Activated T-cell treated with anti-CD3 and anti-CD28 coated beads, Interleukin-2, amount 50 U/mL, for 24 hours (primary cell): ENCODE measurements around the gene NLN.
"Not testable (repeated sequence)": the region's sequence is repeated elsewhere in the genome, so short reads cannot be mapped to it uniquely, and the experiment has no call there.

Experiments used
- DNase-seq: peaks from one replicate; pipeline ENCODE4 v3.0.0-alpha.2; 2020
- H3K27ac Mint-ChIP-seq: 2 replicates; pipeline ENCODE4 v1.8.0; 2020; ENCODE audit warnings: mild to moderate bottlenecking, mixed read lengths
- H3K27me3 Mint-ChIP-seq: 2 replicates; pipeline ENCODE4 v1.8.0; 2020; ENCODE audit warnings: mixed read lengths
- H3K36me3 Mint-ChIP-seq: 2 replicates; pipeline ENCODE4 v1.8.0; 2020; ENCODE audit warnings: low read depth, mixed read lengths
- H3K4me1 Mint-ChIP-seq: 2 replicates; pipeline ENCODE4 v1.8.0; 2020; ENCODE audit warnings: low read depth, mixed read lengths
- H3K4me3 Mint-ChIP-seq: 2 replicates; pipeline ENCODE4 v1.8.0; 2020; ENCODE audit warnings: mild to moderate bottlenecking, moderate library complexity, mixed read lengths
- H3K9me3 Mint-ChIP-seq: 2 replicates; pipeline ENCODE4 v1.8.0; 2020; ENCODE audit warnings: mixed read lengths

The NLN gene

DNA sequence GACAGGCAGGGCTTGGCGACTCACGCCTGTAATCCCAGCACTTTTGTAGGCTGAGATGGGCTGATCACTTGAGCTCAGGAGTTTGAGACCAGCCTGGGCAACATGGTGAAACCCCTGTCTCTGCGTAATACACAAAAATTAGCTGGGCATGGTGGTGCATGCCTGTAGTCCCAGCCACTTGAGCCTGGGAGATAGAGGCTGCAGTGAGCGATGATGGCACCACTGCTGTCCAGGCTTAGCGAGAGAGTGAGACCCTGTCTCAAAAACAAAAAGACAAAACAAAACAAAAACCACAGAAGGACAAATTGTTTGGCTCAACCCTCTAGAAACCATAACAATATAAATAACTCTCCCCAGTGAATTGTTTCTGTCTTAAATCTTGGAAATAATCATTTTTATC lies 111.8 kb downstream of the NLN start:
- Mint-ChIP-seq H3K4me3 (no peak overlapping the region), H3K4me1 (no peaks in the 10 kb centered on the region), H3K36me3 (no peaks in the 10 kb centered on the region), H3K27me3 (no peaks in the 10 kb centered on the region), H3K9me3 (no peaks in the 10 kb centered on the region), H3K27ac (no peak overlapping the region)
- DNase-seq = no peak

DNA sequence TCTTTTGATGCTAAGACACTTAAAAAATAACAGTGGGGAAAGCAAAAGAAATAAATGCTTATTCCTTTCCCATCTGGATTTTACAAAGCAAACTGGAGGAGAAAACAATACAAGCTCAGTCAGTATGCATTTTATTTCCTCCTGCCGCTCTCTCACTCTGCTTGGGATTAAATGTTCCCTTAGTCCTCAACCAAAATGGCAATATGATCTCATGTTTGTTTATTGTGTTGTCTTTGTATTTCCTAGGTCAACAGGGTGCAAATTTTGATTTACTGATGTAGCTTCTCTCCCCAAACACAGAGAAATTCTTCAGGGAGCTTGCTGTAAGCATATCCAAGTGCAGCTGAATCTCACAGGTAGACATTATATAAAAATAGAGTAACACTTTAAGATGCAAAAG lies 112.3 kb downstream of the NLN start:
- Mint-ChIP-seq H3K4me3 (no peak overlapping the region), H3K27me3 (no peaks in the 10 kb centered on the region), H3K36me3 (no peaks in the 10 kb centered on the region), H3K27ac (no peak overlapping the region), H3K4me1 (no peaks in the 10 kb centered on the region), H3K9me3 (no peaks in the 10 kb centered on the region)
- no peak for DNase-seq

DNA sequence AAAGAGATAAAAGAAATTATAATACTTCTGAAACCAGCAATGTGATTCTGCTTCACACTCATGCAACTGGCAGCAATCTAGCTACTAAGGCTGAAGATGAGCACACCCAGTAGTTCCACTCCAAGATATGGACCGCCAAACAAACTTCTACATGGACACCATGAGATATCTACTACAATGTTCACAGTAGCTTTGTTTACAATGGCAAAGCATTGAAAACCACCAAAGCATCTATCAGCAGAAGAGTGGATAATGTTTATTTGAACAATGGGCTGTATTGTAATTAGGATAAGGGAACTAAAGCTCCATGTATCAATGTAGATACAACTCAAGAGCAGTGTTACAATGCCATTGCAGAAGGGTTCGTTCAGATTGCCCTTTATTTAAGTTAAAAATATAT lies 113.2 kb downstream of the NLN start:
- Mint-ChIP-seq H3K4me1 (peaks cover 3% of the 10 kb centered on the region), H3K4me3 (no peak overlapping the region), H3K36me3 (no peaks in the 10 kb centered on the region), H3K9me3 (no peaks in the 10 kb centered on the region), H3K27ac (no peak overlapping the region), H3K27me3 (no peaks in the 10 kb centered on the region)
- no peak for DNase-seq

DNA sequence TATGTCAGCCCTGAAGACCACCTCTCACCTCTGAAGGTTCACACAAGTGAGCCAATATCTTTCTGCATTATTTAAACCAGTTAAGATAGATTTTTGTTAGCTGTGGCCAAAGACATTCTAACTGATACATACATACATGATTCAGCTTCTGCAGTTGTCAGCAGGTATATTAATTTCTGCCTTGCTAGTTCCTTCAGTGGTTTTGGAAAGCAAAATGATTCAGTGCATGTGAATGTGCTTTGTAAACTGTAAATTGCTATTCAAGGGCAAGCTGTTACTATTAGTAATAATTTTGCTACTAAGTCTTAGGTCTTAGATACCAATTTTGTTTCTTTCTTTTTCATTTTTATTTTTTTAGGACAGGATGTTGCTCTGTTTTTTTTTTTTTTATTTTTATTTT lies 115.1 kb downstream of the NLN start:
- H3K27ac Mint-ChIP-seq = no peak overlapping the region
- H3K27me3 Mint-ChIP-seq = no peaks in the 10 kb centered on the region
- H3K4me3 Mint-ChIP-seq = no peak overlapping the region
- DNase-seq = no peak
- H3K9me3 Mint-ChIP-seq = no peaks in the 10 kb centered on the region
- H3K4me1 Mint-ChIP-seq = peaks cover 3% of the 10 kb centered on the region
- no peaks in the 10 kb centered on the region for H3K36me3 Mint-ChIP-seq

DNA sequence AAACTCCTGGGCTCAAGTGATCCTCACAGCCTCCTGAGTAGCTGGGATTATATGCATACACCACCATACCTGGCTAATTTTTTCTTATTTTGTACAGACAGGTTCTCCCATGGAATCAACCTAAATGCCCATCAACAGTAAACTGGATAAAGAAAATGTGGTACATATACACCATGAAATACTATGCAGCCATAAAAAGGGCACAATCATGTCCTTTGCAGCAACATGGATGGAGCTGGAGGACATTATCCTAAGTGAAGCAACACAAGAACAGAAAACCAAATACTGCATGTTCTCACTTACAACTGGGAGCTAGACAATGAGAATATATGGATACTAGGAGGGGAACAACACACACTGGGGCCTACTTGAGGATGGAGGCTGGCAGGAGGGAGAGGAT lies 117.2 kb downstream of the NLN start:
- not testable (repeated sequence) for DNase-seq, H3K4me3 Mint-ChIP-seq, H3K4me1 Mint-ChIP-seq, H3K9me3 Mint-ChIP-seq, H3K27me3 Mint-ChIP-seq, H3K36me3 Mint-ChIP-seq, H3K27ac Mint-ChIP-seq

DNA sequence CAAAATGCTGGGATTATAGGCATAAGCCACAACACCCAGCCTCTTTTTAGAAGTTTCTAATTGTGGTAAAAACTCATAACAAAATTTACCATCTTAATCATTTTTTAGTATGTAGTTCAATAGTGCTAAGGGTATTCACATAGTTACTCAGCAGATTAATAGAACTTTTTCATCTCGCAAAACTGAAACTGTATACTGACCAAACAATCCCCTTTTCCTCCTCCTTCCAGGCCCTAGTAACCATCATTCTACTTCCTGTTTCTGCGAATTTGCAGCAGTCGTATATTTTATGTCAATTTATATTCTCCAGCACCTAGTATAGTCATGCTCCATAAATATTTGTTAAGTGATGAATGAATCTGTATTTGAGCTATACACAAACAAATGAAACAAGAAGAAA lies 118.1 kb downstream of the NLN start:
- H3K36me3 Mint-ChIP-seq = no peaks in the 10 kb centered on the region
- DNase-seq = no peak
- H3K9me3 Mint-ChIP-seq = no peaks in the 10 kb centered on the region
- peaks cover 4% of the 10 kb centered on the region for H3K4me1 Mint-ChIP-seq
- no peak overlapping the region for H3K27ac Mint-ChIP-seq
- no peaks in the 10 kb centered on the region for H3K27me3 Mint-ChIP-seq
- no peak overlapping the region for H3K4me3 Mint-ChIP-seq

DNA sequence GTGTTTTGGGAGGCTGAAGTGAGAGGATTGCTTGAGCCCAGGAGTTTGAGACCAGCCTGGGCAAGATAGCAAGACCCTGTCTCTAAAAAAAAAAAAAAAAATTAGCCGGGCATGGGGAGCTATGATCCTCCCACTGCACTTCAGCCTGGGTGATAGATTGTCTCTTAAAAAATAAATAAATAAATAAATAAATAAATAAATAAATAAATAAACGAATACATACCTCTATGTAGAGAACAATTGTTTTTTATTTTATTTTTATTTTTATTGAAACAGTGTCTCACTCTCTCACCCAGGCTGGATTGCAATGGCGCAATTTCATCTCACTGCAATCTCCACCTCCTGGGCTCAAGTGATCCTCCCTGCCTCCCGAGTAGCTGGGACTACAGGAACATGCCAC lies 122.8 kb downstream of the NLN start:
- not testable (repeated sequence) for H3K36me3 Mint-ChIP-seq, H3K27ac Mint-ChIP-seq, H3K9me3 Mint-ChIP-seq, DNase-seq, H3K4me3 Mint-ChIP-seq, H3K27me3 Mint-ChIP-seq
- peaks cover 11% of the 10 kb centered on the region for H3K4me1 Mint-ChIP-seq

DNA sequence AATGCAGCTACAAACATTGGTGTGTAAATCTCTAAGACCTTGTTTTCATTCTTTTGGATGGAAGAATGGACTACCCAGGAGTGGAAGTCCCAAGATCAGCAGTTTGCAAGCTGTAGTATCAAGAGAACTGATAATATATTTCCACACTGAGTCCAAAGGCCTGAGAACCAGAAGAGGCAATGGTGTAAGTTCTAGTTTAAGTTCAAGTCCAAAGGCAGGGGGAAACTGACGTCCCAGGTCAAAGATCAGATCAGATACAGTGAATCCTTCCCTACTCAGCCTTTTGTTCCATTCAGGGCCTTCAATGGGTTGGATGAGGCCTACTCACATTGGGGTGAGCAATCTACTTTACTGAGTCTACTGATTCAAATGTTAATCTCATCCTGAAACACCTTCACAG lies 124.1 kb downstream of the NLN start:
- Mint-ChIP-seq H3K27me3 (no peaks in the 10 kb centered on the region), H3K27ac (no peak overlapping the region), H3K36me3 (no peaks in the 10 kb centered on the region), H3K9me3 (peaks cover under 1% of the 10 kb centered on the region), H3K4me1 (peaks cover 7% of the 10 kb centered on the region), H3K4me3 (no peak overlapping the region)
- no peak for DNase-seq

DNA sequence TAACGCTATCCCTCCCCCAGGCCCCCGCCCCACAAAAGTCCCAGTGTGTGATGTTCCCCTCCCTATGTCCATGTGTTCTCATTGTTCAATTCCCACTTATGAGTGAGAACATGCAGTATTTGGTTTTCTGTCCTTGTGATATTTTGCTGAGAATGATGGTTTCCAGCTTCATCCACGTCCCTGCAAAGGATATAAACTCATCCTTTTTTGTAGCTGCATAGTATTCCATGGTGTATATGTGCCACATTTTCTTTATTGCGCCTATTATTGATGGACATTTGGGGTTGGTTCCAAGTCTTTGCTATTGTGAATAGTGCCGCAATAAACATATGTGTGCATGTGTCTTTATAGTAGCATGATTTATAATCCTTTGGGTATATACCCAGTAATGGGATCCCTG lies 125.0 kb downstream of the NLN start:
- DNase-seq, H3K27ac Mint-ChIP-seq, H3K27me3 Mint-ChIP-seq, H3K4me1 Mint-ChIP-seq, H3K36me3 Mint-ChIP-seq, H3K4me3 Mint-ChIP-seq, H3K9me3 Mint-ChIP-seq: not testable (repeated sequence)

DNA sequence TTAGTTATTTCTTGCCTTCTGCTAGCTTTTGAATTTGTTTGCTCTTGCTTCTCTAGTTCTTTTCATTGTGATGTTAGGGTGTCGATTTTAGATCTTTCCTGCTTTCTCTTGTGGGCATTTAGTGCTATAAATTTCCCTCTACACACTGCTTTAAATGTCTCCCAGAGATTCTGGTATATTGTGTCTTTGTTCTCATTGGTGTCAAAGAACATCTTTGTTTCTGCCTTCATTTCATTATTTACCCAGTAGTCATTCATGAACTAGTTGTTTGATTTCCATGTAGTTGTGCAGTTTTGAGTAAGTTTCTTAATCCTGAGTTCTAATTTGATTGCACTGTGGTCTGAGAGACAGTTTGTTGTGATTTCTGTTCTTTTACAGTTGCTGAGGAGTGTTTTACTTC lies 127.9 kb downstream of the NLN start:
- H3K4me1 Mint-ChIP-seq, DNase-seq, H3K36me3 Mint-ChIP-seq, H3K4me3 Mint-ChIP-seq, H3K9me3 Mint-ChIP-seq, H3K27me3 Mint-ChIP-seq, H3K27ac Mint-ChIP-seq: not testable (repeated sequence)

DNA sequence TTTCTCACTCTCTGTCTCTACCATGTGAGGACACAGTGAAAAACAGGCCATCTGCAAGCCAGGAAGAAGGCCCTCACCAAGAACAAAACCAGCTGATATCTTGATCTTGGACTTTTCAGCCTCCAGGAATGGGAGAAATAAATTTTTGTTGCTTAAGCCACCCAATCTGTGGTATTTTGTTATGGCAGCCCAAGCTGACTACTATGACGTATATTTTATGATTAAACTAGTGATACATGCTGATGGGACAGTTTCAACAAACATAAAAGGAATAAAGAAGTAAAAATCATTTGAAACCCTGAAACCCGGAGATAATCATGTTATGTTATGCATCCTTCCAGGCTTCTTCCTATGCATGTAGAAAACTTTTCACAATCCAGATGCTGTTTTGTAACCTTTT lies 132.9 kb downstream of the NLN start:
- no peaks in the 10 kb centered on the region for H3K27me3 Mint-ChIP-seq
- H3K4me1 Mint-ChIP-seq = no peaks in the 10 kb centered on the region
- H3K36me3 Mint-ChIP-seq = no peaks in the 10 kb centered on the region
- no peak for DNase-seq
- no peak overlapping the region for H3K4me3 Mint-ChIP-seq
- H3K27ac Mint-ChIP-seq = no peak overlapping the region
- peaks cover 5% of the 10 kb centered on the region for H3K9me3 Mint-ChIP-seq

DNA sequence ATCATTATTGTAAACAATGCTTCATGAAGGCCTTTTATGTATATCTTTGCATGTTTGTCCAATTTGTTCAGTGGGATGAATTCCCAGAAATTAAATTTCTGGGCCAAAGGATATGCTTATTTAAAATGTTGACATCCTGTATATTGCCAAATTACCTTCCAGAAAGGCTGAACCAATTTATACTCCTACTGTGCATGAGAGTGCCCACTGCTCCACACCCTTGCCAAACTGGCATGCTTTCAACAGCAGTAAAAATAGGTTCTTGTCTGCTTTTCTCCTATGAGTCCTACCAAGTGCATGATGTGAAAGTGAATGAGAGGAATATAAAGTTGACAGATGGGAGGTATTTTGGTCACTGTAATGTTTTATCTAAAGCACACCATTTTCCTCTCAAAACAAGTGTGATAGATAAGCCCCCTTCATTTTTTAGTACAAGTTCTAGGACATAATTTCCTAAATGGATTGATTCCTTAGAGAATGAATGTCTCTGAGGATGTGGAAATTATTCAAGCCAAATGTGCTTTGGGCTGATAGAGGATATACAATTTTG lies 133.8 kb downstream of the NLN start:
- H3K9me3 Mint-ChIP-seq = peaks cover 5% of the 10 kb centered on the region
- no peak overlapping the region for H3K27ac Mint-ChIP-seq
- no peak for DNase-seq

DNA sequence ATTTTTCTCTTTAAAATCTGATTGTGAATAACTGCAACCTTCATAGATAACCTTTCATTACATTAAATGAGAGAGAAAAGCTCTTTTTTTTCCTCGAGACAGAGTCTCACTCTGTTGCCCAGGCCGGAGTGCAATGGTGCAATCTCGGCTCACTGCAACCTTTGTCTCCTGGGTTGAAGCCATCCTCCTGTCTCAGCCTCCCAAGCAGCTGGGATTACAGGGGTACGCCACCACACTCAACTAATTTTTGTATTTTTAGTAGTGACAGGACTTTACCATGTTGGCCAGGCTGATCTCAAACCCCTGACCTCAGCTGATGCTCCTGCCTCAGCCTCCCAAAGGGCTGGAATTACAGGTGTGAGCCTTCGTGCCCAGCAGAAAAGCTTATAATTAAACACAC lies 134.5 kb downstream of the NLN start:
- Mint-ChIP-seq H3K4me3 (no peak overlapping the region), H3K9me3 (peaks cover under 1% of the 10 kb centered on the region), H3K36me3 (no peaks in the 10 kb centered on the region), H3K27me3 (no peaks in the 10 kb centered on the region), H3K4me1 (no peaks in the 10 kb centered on the region), H3K27ac (no peak overlapping the region)
- DNase-seq = no peak

More for the DNA sequence above, 133.8 kb downstream of the NLN start:
- no peaks in the 10 kb centered on the region for H3K4me1 Mint-ChIP-seq
- H3K27me3 Mint-ChIP-seq = no peaks in the 10 kb centered on the region
- H3K36me3 Mint-ChIP-seq = no peaks in the 10 kb centered on the region
- H3K4me3 Mint-ChIP-seq = no peak overlapping the region

DNA sequence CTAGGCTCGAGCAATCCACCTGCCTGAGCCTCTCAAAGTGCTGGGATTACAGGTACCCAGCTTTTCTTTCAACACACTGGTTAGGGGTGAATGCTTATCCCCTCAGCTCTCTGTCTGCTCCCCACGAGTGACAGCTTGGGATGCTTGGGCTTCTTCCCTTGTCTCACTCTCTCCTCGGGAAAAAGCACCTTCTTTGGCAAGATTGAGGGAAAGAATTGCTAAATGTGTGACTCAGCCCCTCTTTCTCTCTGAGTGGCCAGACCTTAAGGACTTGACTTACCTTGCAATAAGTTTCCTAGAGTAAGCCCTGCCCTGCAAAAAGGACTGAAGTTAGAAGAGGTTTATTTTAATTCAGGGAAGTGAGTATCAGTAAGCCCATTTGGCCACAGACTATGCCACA lies 136.3 kb downstream of the NLN start:
- Mint-ChIP-seq H3K4me3 (no peak overlapping the region), H3K9me3 (no peaks in the 10 kb centered on the region), H3K27ac (no peak overlapping the region)

DNA sequence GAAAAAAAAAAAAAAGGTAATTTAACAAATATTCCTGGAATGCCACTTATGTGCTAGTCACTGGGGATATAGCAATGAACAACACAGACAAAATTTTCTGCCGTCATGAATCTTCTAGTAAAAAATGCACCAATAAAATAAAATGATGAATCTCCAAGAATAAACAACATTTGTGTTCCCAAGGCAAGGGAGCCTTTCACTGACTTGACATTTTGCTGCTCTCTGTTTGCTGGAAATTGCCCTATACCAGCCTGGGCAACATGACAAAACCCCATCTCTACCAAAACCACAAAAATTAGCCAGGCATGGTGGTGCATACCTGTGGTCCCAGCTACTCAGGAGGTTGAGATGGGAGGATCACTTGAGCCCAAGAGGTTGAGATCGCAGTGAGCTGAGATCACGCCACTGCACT lies 139.8 kb downstream of the NLN start:
- H3K4me1 Mint-ChIP-seq = peaks cover 14% of the 10 kb centered on the region
- H3K36me3 Mint-ChIP-seq = no peaks in the 10 kb centered on the region
- H3K9me3 Mint-ChIP-seq = no peaks in the 10 kb centered on the region
- no peaks in the 10 kb centered on the region for H3K27me3 Mint-ChIP-seq
- H3K4me3 Mint-ChIP-seq = no peak overlapping the region
- DNase-seq = no peak
- no peak overlapping the region for H3K27ac Mint-ChIP-seq

More for the DNA sequence above, 136.3 kb downstream of the NLN start:
- no peak for DNase-seq
- H3K36me3 Mint-ChIP-seq = no peaks in the 10 kb centered on the region
- H3K27me3 Mint-ChIP-seq = no peaks in the 10 kb centered on the region
- H3K4me1 Mint-ChIP-seq = peaks cover 3% of the 10 kb centered on the region

DNA sequence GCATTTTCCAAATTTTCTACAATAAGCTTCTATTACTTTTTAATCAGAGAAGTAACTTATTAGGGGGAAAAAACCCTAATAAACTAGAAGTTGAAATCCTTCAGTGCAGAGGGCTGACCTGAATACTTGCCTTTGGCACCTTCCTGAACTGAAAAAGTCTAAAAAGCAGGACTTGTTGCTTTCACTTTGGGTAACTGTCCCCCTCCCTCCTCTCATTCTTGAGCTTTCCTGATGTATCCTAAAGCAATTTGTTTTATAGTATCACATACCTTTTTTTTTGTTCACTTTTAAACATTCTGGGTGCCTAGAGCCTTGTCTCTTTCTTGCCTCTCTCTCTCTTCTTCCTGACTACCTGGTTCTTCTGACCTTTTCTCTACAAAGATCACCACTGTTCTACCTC lies 140.4 kb downstream of the NLN start:
- DNase-seq = no peak
- Mint-ChIP-seq H3K36me3 (no peaks in the 10 kb centered on the region), H3K4me1 (peaks cover 19% of the 10 kb centered on the region), H3K27me3 (no peaks in the 10 kb centered on the region), H3K9me3 (no peaks in the 10 kb centered on the region), H3K4me3 (no peak overlapping the region), H3K27ac (no peak overlapping the region)
